HepG2 (cell line): Measurements from ENCODE around the gene ART5. TPM values are rescaled to one million over a fixed set of nuclear protein-coding genes. Genes with fewer than 3 reads are reported as not detected.

Source experiments
- ATAC-seq: fragments of 200-7000 bp; cut with Tn5 transposase; 3 replicates; pipeline ENCODE4 v1.9.1; 2020; ENCODE audit warnings: mild to moderate bottlenecking, moderate library complexity
- BruUV-seq: library from RNA; stranded (reverse); fragments of 400-500 nt; replicated peaks from 2 replicates; lab custom pipeline; 2021; lab: Mats Ljungman, UMichigan
- CTCF ChIA-PET: fragments of 300-600 bp; formaldehyde crosslinking; extraction: SDS; loops from one replicate; lab custom pipeline; 2021; ENCODE audit warnings: low total read pairs, inconsistent platforms, low intra/inter-chr PET ratio; lab: Yijun Ruan, JAX
- POLR2A ChIA-PET: fragments of 350-600 bp; sonication (Branson Sonifier 250); formaldehyde crosslinking; loops from one replicate; lab custom pipeline; 2020; ENCODE audit warnings: antibody characterized with exemption, inconsistent platforms; lab: Yijun Ruan, JAX
- DNase-seq: peaks from one replicate; pipeline ENCODE4 v3.0.0-alpha.2; 2015; ENCODE audit warnings: low spot score
- FAIRE-seq: peaks from 3 replicates; lab custom pipeline; 2011; peaks lifted over from hg19 to GRCh38; lab: Jason Lieb, UNC
- H2AFZ ChIP-seq: one replicate; pipeline ENCODE4 v1.6.1; 2011; ENCODE audit warnings: low read length, inconsistent platforms
- H3K27ac ChIP-seq: fragments of 300-600 bp; 3 replicates; pipeline ENCODE4 v1.8.0; 2011; ENCODE audit warnings: mixed run types, mild to moderate bottlenecking, mixed read lengths, low read length, inconsistent platforms; ENCODE audit not compliant: insufficient read depth; ENCODE audit errors: extremely low read length
- H3K27me3 ChIP-seq, 2 experiments: fragments of 200-600 bp in 1 of 2; 2 replicates in 1 of 2; 3 replicates in 1 of 2; pipeline versions ENCODE4 v1.6.0 to v1.8.0; 2011; ENCODE audit warnings: low read length in 2 of 2, mild to moderate bottlenecking in 2 of 2, moderate library complexity in 2 of 2, inconsistent platforms in 1 of 2; ENCODE audit not compliant: insufficient read depth in 2 of 2, control insufficient read depth in 1 of 2
- H3K36me3 ChIP-seq, 2 experiments: fragments of 200-600 bp in 1 of 2; replicated peaks in 1 of 2; 2 replicates in 1 of 2; 3 replicates in 1 of 2; pipeline versions ENCODE4 v1.5.1 to v1.8.0; 2011; ENCODE audit warnings: low read length in 2 of 2, inconsistent platforms in 1 of 2; ENCODE audit not compliant: insufficient read depth in 2 of 2, control insufficient read depth in 1 of 2
- H3K4me1 ChIP-seq: 2 replicates; pipeline ENCODE4 v1.5.1; 2012; ENCODE audit warnings: low read length, inconsistent platforms; ENCODE audit not compliant: insufficient read depth
- H3K4me2 ChIP-seq: 2 replicates; pipeline ENCODE4 v1.6.0; 2011; ENCODE audit warnings: low read depth, low read length, inconsistent platforms
- H3K4me3 ChIP-seq, 3 experiments: fragments of 200-600 bp in 1 of 3; sonication (generic), shearing (Covaris generic) in 1 of 3; replicated peaks in 1 of 3; 2 replicates each; pipeline ENCODE4 v1.5.1; 2011 to 2016; ENCODE audit warnings: low read length in 3 of 3, inconsistent platforms in 2 of 3, low read depth in 2 of 3, mild to moderate bottlenecking in 2 of 3, control low read depth in 1 of 3, mixed read lengths in 1 of 3; ENCODE audit not compliant: insufficient read depth in 1 of 3
- H3K79me2 ChIP-seq: one replicate; pipeline ENCODE4 v1.6.1; 2011; ENCODE audit warnings: low read length, inconsistent platforms; ENCODE audit not compliant: insufficient read depth
- H3K9ac ChIP-seq: 2 replicates; pipeline ENCODE4 v1.6.0; 2011; ENCODE audit warnings: mild to moderate bottlenecking, low read depth, low read length, inconsistent platforms; ENCODE audit not compliant: insufficient read depth
- H3K9me3 ChIP-seq: 2 replicates; pipeline ENCODE4 v1.5.1; 2012; ENCODE audit warnings: mild to moderate bottlenecking, low read length
- H4K20me1 ChIP-seq: 2 replicates; pipeline ENCODE4 v1.6.0; 2011; ENCODE audit warnings: inconsistent platforms, mild to moderate bottlenecking, low read length, moderate library complexity; ENCODE audit not compliant: insufficient read depth
- IKZF1 ChIP-seq: fragments of 450-650 bp; IDR thresholded peaks from 2 replicates; pipeline ENCODE4 v1.7.1; 2016
- MAFF ChIP-seq: IDR thresholded peaks from 2 replicates; pipeline ENCODE4 v1.6.1; 2011; ENCODE audit warnings: low read depth, low read length, improper control_type of control experiment
- MXD4 ChIP-seq: IDR thresholded peaks from 2 replicates; pipeline ENCODE4 v1.6.1; 2016; ENCODE audit warnings: mild to moderate bottlenecking, missing biosample characterization, missing genetic modification reagents
- NFYC ChIP-seq: IDR thresholded peaks from 2 replicates; pipeline ENCODE4 v1.6.1; 2016; ENCODE audit warnings: missing genetic modification reagents, missing compliant biosample characterization
- XRCC5 ChIP-seq: fragments of 200-400 bp; formaldehyde crosslinking; optimal IDR thresholded peaks from 2 replicates; pipeline ENCODE3; 2017; ENCODE audit warnings: mild to moderate bottlenecking, low read length
- ZBTB26 ChIP-seq: IDR thresholded peaks from 2 replicates; pipeline ENCODE4 v1.6.1; 2016; ENCODE audit warnings: missing compliant biosample characterization, missing genetic modification reagents, borderline replicate concordance
- ZNF205 ChIP-seq: IDR thresholded peaks from 2 replicates; pipeline ENCODE4 v1.6.1; 2018; ENCODE audit warnings: missing biosample characterization, missing genetic modification reagents
- ZNF337 ChIP-seq: sonication (generic); formaldehyde crosslinking; IDR thresholded peaks from 2 replicates; pipeline ENCODE4 v1.5.1; 2020; ENCODE audit warnings: missing genetic modification reagents, low read depth, mild to moderate bottlenecking, borderline replicate concordance
- ZNF576 ChIP-seq: sonication (generic); formaldehyde crosslinking; IDR thresholded peaks from 2 replicates; pipeline ENCODE4 v1.4.0; 2020; ENCODE audit warnings: mild to moderate bottlenecking, missing genetic modification reagents
- ZNF816 ChIP-seq: sonication (generic); formaldehyde crosslinking; IDR thresholded peaks from 2 replicates; pipeline ENCODE4 v1.8.0; 2022; ENCODE audit warnings: missing genetic modification reagents, mild to moderate bottlenecking, borderline replicate concordance
- WGBS: methylation state at CpG from one replicate; pipeline ENCODE4 v1.1.6; 2017; ENCODE audit warnings: low lambda C conversion rate; 5-methylcytosine and 5-hydroxymethylcytosine counted together
- in situ Hi-C: cut with HindIII; loops from 2 replicates; pipeline ENCODE4 v1.10.0; 2017; ENCODE audit warnings: low pct_unique_long_range_greater_than_20kb; ENCODE audit not compliant: extremely low pct_ligation_motif_present
- intact Hi-C: fragments of 100-400 bp; cut with micrococcal nuclease; formaldehyde crosslinking; loops from one replicate; pipeline ENCODE4 v1.10.0; 2022; ENCODE audit not compliant: unreplicated experiment
- polyA plus RNA-seq, 8 experiments: library from polyadenylated mRNA; depleted of rRNA in 3 of 8; stranded (reverse) in 7 of 8; unstranded in 1 of 8; fragments of >200 nt; fragmentation: Illumina TruSeq in 4 of 8; extraction: Trizol in 4 of 8; gene quantifications; 2 replicates each; pipeline versions ENCODE4 v1.2.1 to v1.2.3, GENCODE V29; 2011 to 2016; ENCODE audit warnings: low read depth in 4 of 8, missing spikeins in 1 of 8, mixed read lengths in 1 of 8; ENCODE audit not compliant: insufficient read depth in 1 of 8
- total RNA-seq, 5 experiments: library from RNA; depleted of rRNA; stranded (reverse); fragments of >200 nt; fragmentation: Illumina TruSeq; extraction: Trizol; gene quantifications; 2 replicates each; pipeline ENCODE4 v1.2.3, GENCODE V29; 2016; ENCODE audit warnings: low read depth in 1 of 5
- TF ChIP-seq, protein P1 (sequence below): conservative IDR thresholded peaks from 2 replicates; pipeline ENCODE4 v1.6.1; 2018; ENCODE audit warnings: missing genetic modification reagents
- TF ChIP-seq, protein P2 (sequence below): sonication (generic); formaldehyde crosslinking; IDR thresholded peaks from 2 replicates; pipeline ENCODE4 v1.4.0; 2020; ENCODE audit warnings: mild to moderate bottlenecking, missing genetic modification reagents

Gene ART5
- total and polyA plus RNA-seq, 2 of the 13 experiments (the other 11 are each of a cell fraction or from before 2014, with no cell fraction given) = 0.55 to 0.93 TPM

GRCh38 chr11:3645552-3645951 is 3.8 kb upstream of the ART5 start:
- ATAC-seq (no peak), DNase-seq (no peak), FAIRE-seq (no peak)
- CTCF ChIA-PET = no interaction called here
- H3K9me3 ChIP-seq = no peaks in the 10 kb centered on the region
- no peak overlapping the region for H3K27ac ChIP-seq
- peaks cover 1 to 21% of the 10 kb centered on the region in 2 experiments; a peak in 4 of 5 replicates for H3K27me3 ChIP-seq
- POLR2A ChIA-PET = no interaction called here
- TF ChIP-seq, protein P1, sequence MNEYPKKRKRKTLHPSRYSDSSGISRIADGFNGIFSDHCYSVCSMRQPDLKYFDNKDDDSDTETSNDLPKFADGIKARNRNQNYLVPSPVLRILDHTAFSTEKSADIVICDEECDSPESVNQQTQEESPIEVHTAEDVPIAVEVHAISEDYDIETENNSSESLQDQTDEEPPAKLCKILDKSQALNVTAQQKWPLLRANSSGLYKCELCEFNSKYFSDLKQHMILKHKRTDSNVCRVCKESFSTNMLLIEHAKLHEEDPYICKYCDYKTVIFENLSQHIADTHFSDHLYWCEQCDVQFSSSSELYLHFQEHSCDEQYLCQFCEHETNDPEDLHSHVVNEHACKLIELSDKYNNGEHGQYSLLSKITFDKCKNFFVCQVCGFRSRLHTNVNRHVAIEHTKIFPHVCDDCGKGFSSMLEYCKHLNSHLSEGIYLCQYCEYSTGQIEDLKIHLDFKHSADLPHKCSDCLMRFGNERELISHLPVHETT (CRISPR knock-in tag) = no peak
- TF ChIP-seq ZNF576 (CRISPR knock-in tag) = no peak
- no peak for TF ChIP-seq NFYC
- TF ChIP-seq MXD4 (CRISPR knock-in tag) = no peak
- TF ChIP-seq IKZF1 = no peak
- TF ChIP-seq ZBTB26 = no peak
- no peak for TF ChIP-seq ZNF205 (CRISPR knock-in tag)
- TF ChIP-seq MAFF = no peak
- TF ChIP-seq, protein P2, sequence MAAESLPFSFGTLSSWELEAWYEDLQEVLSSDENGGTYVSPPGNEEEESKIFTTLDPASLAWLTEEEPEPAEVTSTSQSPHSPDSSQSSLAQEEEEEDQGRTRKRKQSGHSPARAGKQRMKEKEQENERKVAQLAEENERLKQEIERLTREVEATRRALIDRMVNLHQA (CRISPR knock-in tag) = no peak
- TF ChIP-seq ZNF337 (CRISPR knock-in tag) = no peak
- no peak for TF ChIP-seq XRCC5
- no peak for TF ChIP-seq ZNF816 (CRISPR knock-in tag)
- no peaks in the 10 kb centered on the region for H3K79me2 ChIP-seq
- intact Hi-C loops (no loop called here), in situ Hi-C loops (no loop called here)
- H2AFZ ChIP-seq = no peak overlapping the region
- 61% methylated on average over 5 of the region's 7 CpGs for WGBS
- no peak overlapping the region for H3K4me2 ChIP-seq
- no peaks in the 10 kb centered on the region; the same call in 1 of the 2 replicates for H4K20me1 ChIP-seq
- no peaks in the 10 kb centered on the region for H3K36me3 ChIP-seq
- H3K9ac ChIP-seq = no peak overlapping the region
- H3K4me1 ChIP-seq = peaks cover 13% of the 10 kb centered on the region
- BruUV-seq = no TSS peak
- no peak overlapping the region for H3K4me3 ChIP-seq
